HEK293T (cell line): Measurements from ENCODE around the gene RNF208.

ENCODE experiments used
- BHLHE40 ChIP-seq: fragments of 450-650 bp; IDR thresholded peaks from 2 replicates; pipeline ENCODE4 v1.6.1; 2016; ENCODE audit warnings: mild to moderate bottlenecking, moderate library complexity, borderline replicate concordance
- ELF4 ChIP-seq: fragments of 450-650 bp; IDR thresholded peaks from 2 replicates; pipeline ENCODE4 v1.6.1; 2017; ENCODE audit warnings: antibody characterized with exemption
- FOXA1 ChIP-seq: fragments of 450-650 bp; IDR thresholded peaks from 2 replicates; pipeline ENCODE4 v1.6.1; 2016; ENCODE audit warnings: mild to moderate bottlenecking
- FOXM1 ChIP-seq: fragments of 450-650 bp; IDR thresholded peaks from 2 replicates; pipeline ENCODE4 v1.6.1; 2017; ENCODE audit warnings: mild to moderate bottlenecking, borderline replicate concordance
- L3MBTL2 ChIP-seq: fragments of 450-650 bp; conservative IDR thresholded peaks from 2 replicates; pipeline ENCODE4 v1.6.1; 2016; ENCODE audit warnings: mild to moderate bottlenecking
- LEF1 ChIP-seq: fragments of 450-650 bp; IDR thresholded peaks from 2 replicates; pipeline ENCODE4 v1.6.1; 2017; ENCODE audit warnings: mild to moderate bottlenecking, borderline replicate concordance
- NFRKB ChIP-seq: fragments of 450-650 bp; IDR thresholded peaks from 2 replicates; pipeline ENCODE4 v1.6.1; 2016; ENCODE audit warnings: mild to moderate bottlenecking, moderate library complexity
- SP1 ChIP-seq: fragments of 450-650 bp; IDR thresholded peaks from 2 replicates; pipeline ENCODE4 v1.6.1; 2017
- SUZ12 ChIP-seq: fragments of 450-650 bp; IDR thresholded peaks from 2 replicates; pipeline ENCODE4 v1.6.1; 2016; ENCODE audit warnings: mild to moderate bottlenecking
- ZNF384 ChIP-seq: fragments of 450-650 bp; IDR thresholded peaks from 2 replicates; pipeline ENCODE4 v1.6.1; 2016

- TF ChIP-seq NFRKB (no peak), BHLHE40 (no peak), FOXA1 (no peak), ELF4 (no peak), L3MBTL2 (no peak), ZNF384 (no peak), FOXM1 (no peak), LEF1 (no peak), SP1 (no peak), SUZ12 (no peak)
Observed at GRCh38 chr9:137213160-137214060, 8.6 kb downstream of the RNF208 start.
